Mucosa of stomach (tissue), 1 donor: Measurements from ENCODE around the gene RPUSD1.

Experiments used
- H3K27me3 ChIP-seq: one replicate; pipeline ENCODE4 v1.7.0; 2013; ENCODE audit warnings: mild to moderate bottlenecking, low read length; ENCODE audit not compliant: control insufficient read depth, insufficient read depth
- H3K36me3 ChIP-seq: one replicate; pipeline ENCODE4 v1.7.0; 2013; ENCODE audit warnings: low read length; ENCODE audit not compliant: control insufficient read depth, insufficient read depth
- H3K4me1 ChIP-seq: one replicate; pipeline ENCODE4 v1.7.0; 2013; ENCODE audit warnings: mild to moderate bottlenecking, low read length; ENCODE audit not compliant: control insufficient read depth, insufficient read depth
- H3K4me3 ChIP-seq: one replicate; pipeline ENCODE4 v1.7.0; 2013; ENCODE audit warnings: low read length
- H3K9ac ChIP-seq: one replicate; pipeline ENCODE4 v1.7.0; 2013; ENCODE audit warnings: mild to moderate bottlenecking, low read length, moderate library complexity
- H3K9me3 ChIP-seq: one replicate; pipeline ENCODE4 v1.7.0; 2013; ENCODE audit warnings: mild to moderate bottlenecking, low read length, moderate library complexity; ENCODE audit not compliant: control insufficient read depth
- donor health status: Pancreatic carcinoma.

Gene RPUSD1

GRCh38 chr16:775236-775796 lies 12.9 kb downstream of the RPUSD1 start:
- Histone ChIP-seq H3K9me3 (no peaks in the 10 kb centered on the region), H3K4me1 (no peaks in the 10 kb centered on the region), H3K27me3 (peaks cover 6% of the 10 kb centered on the region), H3K36me3 (no peaks in the 10 kb centered on the region), H3K4me3 (no peak overlapping the region), H3K9ac (no peak overlapping the region)

GRCh38 chr16:774086-775001 lies 13.8 kb downstream of the RPUSD1 start:
- Histone ChIP-seq H3K9ac (no peak overlapping the region), H3K4me1 (no peaks in the 10 kb centered on the region), H3K36me3 (no peaks in the 10 kb centered on the region), H3K27me3 (peaks cover 6% of the 10 kb centered on the region), H3K4me3 (no peak overlapping the region), H3K9me3 (no peaks in the 10 kb centered on the region)

GRCh38 chr16:772959-773358 lies 15.2 kb downstream of the RPUSD1 start:
- no peak overlapping the region for H3K4me3 ChIP-seq
- H3K27me3 ChIP-seq: no peaks in the 10 kb centered on the region
- H3K36me3 ChIP-seq: no peaks in the 10 kb centered on the region

GRCh38 chr16:770411-770810 lies 17.8 kb downstream of the RPUSD1 start:
- Histone ChIP-seq H3K27me3 (no peaks in the 10 kb centered on the region), H3K36me3 (no peaks in the 10 kb centered on the region), H3K4me3 (no peak overlapping the region), H3K4me1 (no peaks in the 10 kb centered on the region), H3K9ac (no peak overlapping the region), H3K9me3 (no peaks in the 10 kb centered on the region)

More at GRCh38 chr16:772959-773358, 15.2 kb downstream of the RPUSD1 start:
- Histone ChIP-seq H3K9me3 (no peaks in the 10 kb centered on the region), H3K4me1 (no peaks in the 10 kb centered on the region), H3K9ac (no peak overlapping the region)

GRCh38 chr16:769934-770333 lies 18.2 kb downstream of the RPUSD1 start:
- Histone ChIP-seq H3K27me3 (no peaks in the 10 kb centered on the region), H3K4me3 (no peak overlapping the region), H3K4me1 (no peaks in the 10 kb centered on the region)

GRCh38 chr16:769184-769784 lies 18.9 kb downstream of the RPUSD1 start:
- Histone ChIP-seq H3K27me3 (no peaks in the 10 kb centered on the region), H3K9ac (no peak overlapping the region), H3K36me3 (no peaks in the 10 kb centered on the region), H3K9me3 (no peaks in the 10 kb centered on the region), H3K4me1 (no peaks in the 10 kb centered on the region), H3K4me3 (no peak overlapping the region)

More at GRCh38 chr16:769934-770333, 18.2 kb downstream of the RPUSD1 start:
- no peaks in the 10 kb centered on the region for H3K36me3 ChIP-seq
- H3K9me3 ChIP-seq: no peaks in the 10 kb centered on the region
- no peak overlapping the region for H3K9ac ChIP-seq

- Histone ChIP-seq H3K4me1 (no peaks in the 10 kb centered on the region), H3K9me3 (no peaks in the 10 kb centered on the region), H3K27me3 (no peaks in the 10 kb centered on the region), H3K36me3 (no peaks in the 10 kb centered on the region), H3K4me3 (no peak overlapping the region), H3K9ac (no peak overlapping the region)
Measured at GRCh38 chr16:768428-768827, 19.8 kb downstream of the RPUSD1 start.

- no peaks in the 10 kb centered on the region for H3K9me3 ChIP-seq
- no peak overlapping the region for H3K4me3 ChIP-seq
- H3K9ac ChIP-seq: no peak overlapping the region
- H3K4me1 ChIP-seq: no peaks in the 10 kb centered on the region
- no peaks in the 10 kb centered on the region for H3K36me3 ChIP-seq
- H3K27me3 ChIP-seq: peaks cover 3% of the 10 kb centered on the region
Measured at GRCh38 chr16:767743-768235, 20.4 kb downstream of the RPUSD1 start.

GRCh38 chr16:766820-767640 lies 21.2 kb downstream of the RPUSD1 start:
- H3K4me3 ChIP-seq: no peak overlapping the region
- no peaks in the 10 kb centered on the region for H3K9me3 ChIP-seq
- no peak overlapping the region for H3K9ac ChIP-seq
- H3K4me1 ChIP-seq: peaks cover 2% of the 10 kb centered on the region
- no peaks in the 10 kb centered on the region for H3K36me3 ChIP-seq
- peaks cover 3% of the 10 kb centered on the region for H3K27me3 ChIP-seq

GRCh38 chr16:766008-766819 lies 22.0 kb downstream of the RPUSD1 start:
- Histone ChIP-seq H3K36me3 (no peaks in the 10 kb centered on the region), H3K9me3 (no peaks in the 10 kb centered on the region), H3K27me3 (peaks cover 8% of the 10 kb centered on the region), H3K4me1 (peaks cover 10% of the 10 kb centered on the region), H3K9ac (no peak overlapping the region), H3K4me3 (no peak overlapping the region)

GRCh38 chr16:765488-765865 lies 22.7 kb downstream of the RPUSD1 start:
- peaks cover 8% of the 10 kb centered on the region for H3K27me3 ChIP-seq
- no peaks in the 10 kb centered on the region for H3K36me3 ChIP-seq
- peaks cover 17% of the 10 kb centered on the region for H3K4me1 ChIP-seq
- H3K9me3 ChIP-seq: no peaks in the 10 kb centered on the region
- H3K4me3 ChIP-seq: no peak overlapping the region
- H3K9ac ChIP-seq: no peak overlapping the region
